ENCODE results near the gene MAEA. TPM values are rescaled to one million over a fixed set of nuclear protein-coding genes. Genes with fewer than 3 reads are reported as not detected.

The MAEA gene
- total and polyA plus RNA-seq, 7 donors, result 26.7 to 41.6 (median 38.1) TPM

GRCh38 chr4:1285151-1285789 lies 4.4 kb upstream of the MAEA start:
- 75 to 82% (median 78%) methylated on average over 11 of the region's 11 CpGs for WGBS, 3 donors
- TF ChIP-seq, protein P1, sequence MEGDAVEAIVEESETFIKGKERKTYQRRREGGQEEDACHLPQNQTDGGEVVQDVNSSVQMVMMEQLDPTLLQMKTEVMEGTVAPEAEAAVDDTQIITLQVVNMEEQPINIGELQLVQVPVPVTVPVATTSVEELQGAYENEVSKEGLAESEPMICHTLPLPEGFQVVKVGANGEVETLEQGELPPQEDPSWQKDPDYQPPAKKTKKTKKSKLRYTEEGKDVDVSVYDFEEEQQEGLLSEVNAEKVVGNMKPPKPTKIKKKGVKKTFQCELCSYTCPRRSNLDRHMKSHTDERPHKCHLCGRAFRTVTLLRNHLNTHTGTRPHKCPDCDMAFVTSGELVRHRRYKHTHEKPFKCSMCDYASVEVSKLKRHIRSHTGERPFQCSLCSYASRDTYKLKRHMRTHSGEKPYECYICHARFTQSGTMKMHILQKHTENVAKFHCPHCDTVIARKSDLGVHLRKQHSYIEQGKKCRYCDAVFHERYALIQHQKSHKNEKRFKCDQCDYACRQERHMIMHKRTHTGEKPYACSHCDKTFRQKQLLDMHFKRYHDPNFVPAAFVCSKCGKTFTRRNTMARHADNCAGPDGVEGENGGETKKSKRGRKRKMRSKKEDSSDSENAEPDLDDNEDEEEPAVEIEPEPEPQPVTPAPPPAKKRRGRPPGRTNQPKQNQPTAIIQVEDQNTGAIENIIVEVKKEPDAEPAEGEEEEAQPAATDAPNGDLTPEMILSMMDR (IDR thresholded peaks at IDR 0.05), result no peak
- Histone ChIP-seq H3K4me1 (peaks cover 6% of the 10 kb centered on the region), H3K36me3 (ENCODE audit: insufficient read depth in 1 of 2, low read depth in 1 of 2) (no peaks in the 10 kb centered on the region), H3K27me3 (ENCODE audit: insufficient read depth in 3 of 3, low read length in 2 of 3) (no peaks in the 10 kb centered on the region), H3K4me3 (no peak overlapping the region), H3K27ac (no peak overlapping the region), H3K9me3 (no peaks in the 10 kb centered on the region)
- no peak for DNase-seq
- intact Hi-C loops (cut with DNase I), result loop anchor here in 1 of 2 donors (5.0 kb wide), 1 partner anchor 33 kb away; no protein-coding TSS in a partner anchor
- ATAC-seq, result no peak

DNA sequence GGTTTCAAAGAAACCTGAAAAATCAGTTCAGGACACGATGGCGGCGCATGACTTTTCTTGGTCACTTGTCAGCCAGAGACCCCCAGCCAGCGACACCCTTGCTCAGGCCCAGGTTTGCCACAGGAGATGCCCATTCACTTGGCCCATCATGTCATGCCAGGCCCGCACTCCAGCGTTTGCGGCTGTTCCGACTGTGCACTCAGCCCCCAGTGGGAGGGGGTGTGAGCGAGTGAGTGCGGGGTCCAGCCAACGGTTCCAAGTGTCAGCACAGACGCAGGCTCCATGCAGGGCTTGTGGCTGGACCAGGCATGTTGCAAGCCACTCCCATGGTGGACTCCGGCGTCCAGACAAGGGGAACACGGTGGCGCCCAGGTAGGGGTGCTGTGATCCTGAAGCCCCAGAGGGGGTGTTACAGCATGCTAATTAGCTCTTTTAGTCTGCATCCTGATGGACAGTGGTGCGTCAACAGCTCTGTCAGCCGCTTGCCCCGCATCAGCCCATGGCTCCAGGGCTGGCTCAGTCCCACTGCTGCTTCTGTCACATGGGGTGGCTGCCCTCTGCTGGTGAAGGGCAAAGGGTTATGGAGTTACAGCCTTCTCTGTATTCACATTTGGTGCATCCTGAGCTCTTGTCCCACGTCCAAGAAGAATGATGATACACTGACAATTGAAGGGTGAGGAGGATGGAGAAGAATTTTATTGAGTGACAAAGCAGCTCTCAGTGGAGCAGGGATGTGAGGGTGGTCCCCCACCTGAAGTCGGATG lies 3.7 kb upstream of the MAEA start:
- TF ChIP-seq, protein P1 (IDR thresholded peaks at IDR 0.05), result no peak
- H3K4me1 ChIP-seq, result peaks cover 11% of the 10 kb centered on the region
- no peaks in the 10 kb centered on the region for H3K9me3 ChIP-seq
- 80 to 84% (median 82%) methylated on average over 21 of the region's 21 CpGs for WGBS, 3 donors
- DNase-seq, result no peak
- no peak overlapping the region for H3K4me3 ChIP-seq
- H3K27ac ChIP-seq, result no peak overlapping the region
- H3K36me3 ChIP-seq (ENCODE audit: insufficient read depth in 1 of 2, low read depth in 1 of 2), result no peaks in the 10 kb centered on the region
- intact Hi-C loops (cut with DNase I), result loop anchor here in 1 of 2 donors (5.0 kb wide), 1 partner anchor 34 kb away; no protein-coding TSS in a partner anchor
- no peaks in the 10 kb centered on the region for H3K27me3 ChIP-seq (ENCODE audit: insufficient read depth in 3 of 3, low read length in 2 of 3)
- no peak for ATAC-seq

DNA sequence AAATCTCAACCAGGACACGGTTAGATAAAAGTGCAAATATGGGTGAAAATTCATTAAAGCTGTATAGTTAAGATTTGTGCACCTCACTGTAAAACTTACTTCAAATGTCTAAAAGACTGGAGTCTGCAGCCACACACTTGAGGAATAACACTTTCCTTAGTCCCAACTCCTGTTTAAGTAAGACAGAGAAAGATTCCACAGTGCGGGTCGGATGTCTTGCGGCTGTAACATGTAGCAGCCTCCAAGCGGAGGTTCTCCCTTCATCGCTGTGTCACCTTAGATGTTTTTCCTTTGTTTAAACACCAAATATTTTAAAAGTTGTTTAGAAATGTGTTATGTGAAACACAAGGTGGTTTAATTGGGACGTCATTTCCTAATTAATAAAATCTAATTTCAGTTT lies 905 bp upstream of the MAEA start:
- peak overlapping the region; percentile 95 for H3K27ac ChIP-seq
- 50 to 52% (median 50%) methylated on average over 7 of the region's 7 CpGs for WGBS, 3 donors
- ATAC-seq, result no peak

GRCh38 chr4:1290165-1290977 lies 680 bp downstream of the MAEA start:
- WGBS, 3 donors, result 0 to 1% (median 1%) methylated on average over 42 to 47 of the region's 47 CpGs
- Histone ChIP-seq H3K27ac (peak overlapping the region; percentile 95), H3K9me3 (no peaks in the 10 kb centered on the region), H3K36me3 (ENCODE audit: insufficient read depth in 1 of 2, low read depth in 1 of 2) (no peaks in the 10 kb centered on the region), H3K27me3 (ENCODE audit: insufficient read depth in 3 of 3, low read length in 2 of 3) (no peaks in the 10 kb centered on the region), H3K4me1 (peaks cover 31% of the 10 kb centered on the region), H3K4me3 (peak overlapping the region; percentile 98)
- TF ChIP-seq, protein P1 (IDR thresholded peaks at IDR 0.05), result no peak
- DNase-seq, result no peak
- intact Hi-C loops (cut with DNase I), result loop anchor here (5.0 kb wide), 1 partner anchor 57 kb away; the partner anchor contains the start of gene UVSSA (in 2 of the 2)
- ATAC-seq, result peak in 2 of 4 donors; percentile 12 to 35

More for the DNA sequence above, 905 bp upstream of the MAEA start:
- intact Hi-C loops (cut with DNase I), result loop anchor here in 1 of 2 donors (5.0 kb wide), 1 partner anchor 36 kb away; no protein-coding TSS in a partner anchor
- H3K27me3 ChIP-seq (ENCODE audit: insufficient read depth in 3 of 3, low read length in 2 of 3), result no peaks in the 10 kb centered on the region
- H3K4me1 ChIP-seq, result peaks cover 26% of the 10 kb centered on the region
- TF ChIP-seq, protein P1 (IDR thresholded peaks at IDR 0.05), result no peak
- H3K4me3 ChIP-seq, result peak overlapping the region; percentile 98
- no peak for DNase-seq
- no peaks in the 10 kb centered on the region for H3K36me3 ChIP-seq (ENCODE audit: insufficient read depth in 1 of 2, low read depth in 1 of 2)
- H3K9me3 ChIP-seq, result no peaks in the 10 kb centered on the region

Measured in psoas muscle (tissue), 8 donors.